Neuronal stem cell (in vitro differentiated cells): Measurements from ENCODE around the gene IFIT2.

Experiments
- DNase-seq: peaks from one replicate; pipeline ENCODE4 v3.0.0-alpha.2; 2013; ENCODE audit warnings: low spot score
- H2AFZ ChIP-seq: one replicate; pipeline ENCODE4 v1.6.1; 2013; ENCODE audit warnings: mild to moderate bottlenecking, low read length, inconsistent platforms
- H2AK5ac ChIP-seq: 2 replicates; pipeline ENCODE4 v1.6.1; 2013; ENCODE audit warnings: low read depth, mild to moderate bottlenecking, inconsistent platforms, low read length, moderate library complexity, mixed read lengths
- H2BK120ac ChIP-seq: 2 replicates; pipeline ENCODE4 v1.6.1; 2013; ENCODE audit warnings: low read depth, mild to moderate bottlenecking, inconsistent platforms, low read length, moderate library complexity, mixed read lengths
- H2BK12ac ChIP-seq: one replicate; pipeline ENCODE4 v1.6.1; 2013; ENCODE audit warnings: low read length, inconsistent platforms
- H2BK15ac ChIP-seq: 2 replicates; pipeline ENCODE4 v1.6.1; 2013; ENCODE audit warnings: mild to moderate bottlenecking, low read length, inconsistent platforms, mixed read lengths
- H2BK5ac ChIP-seq: one replicate; pipeline ENCODE4 v1.6.1; 2013; ENCODE audit warnings: inconsistent platforms, mild to moderate bottlenecking, low read length, moderate library complexity
- H3K14ac ChIP-seq: one replicate; pipeline ENCODE4 v1.6.1; 2013; ENCODE audit warnings: low read length, inconsistent platforms
- H3K18ac ChIP-seq: 2 replicates; pipeline ENCODE4 v1.6.1; 2013; ENCODE audit warnings: low read length, inconsistent platforms
- H3K23ac ChIP-seq: 2 replicates; pipeline ENCODE4 v1.6.1; 2013; ENCODE audit warnings: low read depth, mild to moderate bottlenecking, mixed read lengths, low read length, inconsistent platforms; ENCODE audit not compliant: poor library complexity
- H3K27ac ChIP-seq: replicated peaks from 3 replicates; pipeline ENCODE4 v1.5.1; 2013; ENCODE audit warnings: low read length, inconsistent platforms
- H3K27me3 ChIP-seq, 3 experiments: 2 replicates each; pipeline ENCODE4 v1.6.1; 2013; ENCODE audit warnings: low read length in 3 of 3, mild to moderate bottlenecking in 2 of 3, inconsistent platforms in 1 of 3, low read depth in 1 of 3, mixed read lengths in 1 of 3, moderate library complexity in 1 of 3; ENCODE audit not compliant: control insufficient read depth in 3 of 3, insufficient read depth in 3 of 3
- H3K36me3 ChIP-seq, 2 donors: replicated peaks in 1 of 2; 2 replicates each; pipeline ENCODE4 v1.6.1; 2013; ENCODE audit warnings: low read length in 2 of 2; ENCODE audit not compliant: control insufficient read depth in 2 of 2, insufficient read depth in 2 of 2
- H3K4ac ChIP-seq: 2 replicates; pipeline ENCODE4 v1.6.1; 2013; ENCODE audit warnings: inconsistent platforms, mild to moderate bottlenecking, low read length, moderate library complexity
- H3K4me1 ChIP-seq, 2 donors: 1 replicate in 1 of 2; 2 replicates in 1 of 2; pipeline ENCODE4 v1.6.1; 2013; ENCODE audit warnings: low read length in 2 of 2, low read depth in 1 of 2; ENCODE audit not compliant: control insufficient read depth in 2 of 2, insufficient read depth in 1 of 2
- H3K4me2 ChIP-seq: one replicate; pipeline ENCODE4 v1.6.1; 2013; ENCODE audit warnings: mild to moderate bottlenecking, low read length, inconsistent platforms; ENCODE audit not compliant: insufficient read depth, poor library complexity, severe bottlenecking
- H3K4me3 ChIP-seq, 2 donors: 2 replicates each; pipeline ENCODE4 v1.5.1; 2013; ENCODE audit warnings: low read length in 2 of 2, mild to moderate bottlenecking in 2 of 2, inconsistent platforms in 1 of 2, moderate library complexity in 1 of 2
- H3K79me1 ChIP-seq: one replicate; pipeline ENCODE4 v1.6.1; 2013; ENCODE audit warnings: low read depth, mild to moderate bottlenecking, inconsistent platforms, low read length, moderate library complexity
- H3K9ac ChIP-seq: one replicate; pipeline ENCODE4 v1.6.1; 2013; ENCODE audit warnings: mild to moderate bottlenecking, low read depth, low read length, inconsistent platforms; ENCODE audit not compliant: poor library complexity
- H3K9me3 ChIP-seq, 2 donors: replicated peaks in 1 of 2; 2 replicates each; pipeline versions ENCODE3 to v1.6.1; 2013; ENCODE audit warnings: low read length in 2 of 2, mild to moderate bottlenecking in 2 of 2, inconsistent platforms in 1 of 2, low read depth in 1 of 2, mixed read lengths in 1 of 2, moderate library complexity in 1 of 2; ENCODE audit not compliant: control insufficient read depth in 2 of 2, insufficient read depth in 1 of 2
- H4K8ac ChIP-seq: one replicate; pipeline ENCODE4 v1.6.1; 2013; ENCODE audit warnings: low read depth, mild to moderate bottlenecking, inconsistent platforms, low read length, moderate library complexity
- H4K91ac ChIP-seq: one replicate; pipeline ENCODE4 v1.6.1; 2013; ENCODE audit warnings: low read length, low read depth, mild to moderate bottlenecking, inconsistent platforms; ENCODE audit not compliant: poor library complexity
- WGBS, 2 donors: extraction: QIAGEN DNeasy Blood & Tissue Kit; methylation state at CpG; one replicate each; pipeline ENCODE4 v1.1.7; 2013; ENCODE audit warnings: missing lambda C conversion rate in 2 of 2, mixed read lengths in 1 of 2; ENCODE audit not compliant: insufficient read length in 2 of 2, insufficient replicate concordance in 1 of 2; ENCODE audit errors: extremely low coverage in 2 of 2; 5-methylcytosine and 5-hydroxymethylcytosine counted together

IFIT2 gene

GRCh38 chr10:89256340-89256739 is 45.5 kb upstream of the IFIT2 start:
- Histone ChIP-seq H3K18ac (no peak overlapping the region), H3K23ac (no peak overlapping the region), H4K91ac (no peak overlapping the region)

GRCh38 chr10:89256962-89257361 is 44.9 kb upstream of the IFIT2 start:
- H3K9me3 ChIP-seq: peaks cover 4 to 7% of the 10 kb centered on the region in 2 donors
- H3K4me2 ChIP-seq: no peak overlapping the region
- H2AFZ ChIP-seq: no peak overlapping the region
- no peak overlapping the region for H4K8ac ChIP-seq
- H2BK5ac ChIP-seq: no peak overlapping the region
- H3K23ac ChIP-seq: no peak overlapping the region
- H3K4me3 ChIP-seq: no peak overlapping the region
- H3K36me3 ChIP-seq: no peaks in the 10 kb centered on the region
- H3K4me1 ChIP-seq: peaks cover 3 to 5% of the 10 kb centered on the region in 2 donors
- no peak overlapping the region for H2BK12ac ChIP-seq
- H3K9ac ChIP-seq: no peak overlapping the region
- H3K27ac ChIP-seq: no peak overlapping the region
- H3K79me1 ChIP-seq: no peaks in the 10 kb centered on the region
- H2BK15ac ChIP-seq: no peak overlapping the region
- DNase-seq: no peak
- H3K27me3 ChIP-seq: no peaks in the 10 kb centered on the region
- no peak overlapping the region for H3K4ac ChIP-seq
- no peak overlapping the region for H2AK5ac ChIP-seq
- no peak overlapping the region for H3K18ac ChIP-seq
- no peak overlapping the region for H4K91ac ChIP-seq
- no peak overlapping the region for H3K14ac ChIP-seq
- no CpG with 5 or more reads among the region's 1 CpG for WGBS, 2 donors
- no peak overlapping the region for H2BK120ac ChIP-seq

More at GRCh38 chr10:89256340-89256739, 45.5 kb upstream of the IFIT2 start:
- Histone ChIP-seq H3K36me3 (no peaks in the 10 kb centered on the region), H2BK12ac (no peak overlapping the region), H3K27me3 (no peaks in the 10 kb centered on the region), H2AFZ (no peak overlapping the region), H3K14ac (no peak overlapping the region), H3K4me1 (peaks cover 2 to 3% of the 10 kb centered on the region in 2 donors), H3K9ac (no peak overlapping the region), H2AK5ac (no peak overlapping the region), H2BK5ac (no peak overlapping the region), H2BK15ac (no peak overlapping the region), H3K9me3 (peaks cover 4 to 7% of the 10 kb centered on the region in 2 donors), H3K79me1 (no peaks in the 10 kb centered on the region), H3K4me2 (no peak overlapping the region), H3K27ac (no peak overlapping the region), H3K4ac (no peak overlapping the region), H3K4me3 (no peak overlapping the region), H4K8ac (no peak overlapping the region), H2BK120ac (no peak overlapping the region)
- no CpG with 5 or more reads among the region's 3 CpGs for WGBS, 2 donors
- DNase-seq: no peak

GRCh38 chr10:89257581-89257980 is 44.3 kb upstream of the IFIT2 start:
- H2BK120ac ChIP-seq: no peak overlapping the region
- no peak for DNase-seq
- peaks cover 3 to 8% of the 10 kb centered on the region in 2 donors for H3K4me1 ChIP-seq
- no peak overlapping the region for H3K9ac ChIP-seq
- no CpG with 5 or more reads among the region's 2 CpGs for WGBS, 2 donors
- H2BK15ac ChIP-seq: no peak overlapping the region
- no peak overlapping the region for H3K14ac ChIP-seq
- H3K9me3 ChIP-seq: peaks cover 4 to 7% of the 10 kb centered on the region in 2 donors
- H3K27ac ChIP-seq: no peak overlapping the region
- no peaks in the 10 kb centered on the region for H3K79me1 ChIP-seq
- no peak overlapping the region for H2BK12ac ChIP-seq
- H4K91ac ChIP-seq: no peak overlapping the region
- H3K4me3 ChIP-seq: no peak overlapping the region
- no peak overlapping the region for H3K23ac ChIP-seq
- no peak overlapping the region for H3K4ac ChIP-seq
- H3K27me3 ChIP-seq: no peaks in the 10 kb centered on the region
- H2AK5ac ChIP-seq: no peak overlapping the region
- H3K18ac ChIP-seq: no peak overlapping the region
- no peak overlapping the region for H3K4me2 ChIP-seq
- H2AFZ ChIP-seq: no peak overlapping the region
- H2BK5ac ChIP-seq: no peak overlapping the region
- no peaks in the 10 kb centered on the region for H3K36me3 ChIP-seq
- H4K8ac ChIP-seq: no peak overlapping the region

GRCh38 chr10:89258881-89259280 is 43.0 kb upstream of the IFIT2 start:
- H3K4me2 ChIP-seq: no peak overlapping the region
- no CpG with 5 or more reads among the region's 1 CpG for WGBS, 2 donors
- no peak for DNase-seq
- H2BK5ac ChIP-seq: no peak overlapping the region
- H3K27me3 ChIP-seq: no peaks in the 10 kb centered on the region
- H2AK5ac ChIP-seq: no peak overlapping the region
- peaks cover 3 to 8% of the 10 kb centered on the region in 2 donors for H3K4me1 ChIP-seq
- no peak overlapping the region for H3K9ac ChIP-seq
- H3K9me3 ChIP-seq: peaks cover 5 to 7% of the 10 kb centered on the region in 2 donors
- H2BK12ac ChIP-seq: no peak overlapping the region
- H2BK120ac ChIP-seq: no peak overlapping the region
- no peak overlapping the region for H3K14ac ChIP-seq
- no peak overlapping the region for H3K4me3 ChIP-seq
- no peak overlapping the region for H3K27ac ChIP-seq
- H3K36me3 ChIP-seq: no peaks in the 10 kb centered on the region
- H2BK15ac ChIP-seq: no peak overlapping the region
- no peak overlapping the region for H4K91ac ChIP-seq
- H3K79me1 ChIP-seq: peaks cover 1% of the 10 kb centered on the region
- no peak overlapping the region for H3K18ac ChIP-seq
- no peak overlapping the region for H4K8ac ChIP-seq
- no peak overlapping the region for H2AFZ ChIP-seq
- H3K23ac ChIP-seq: no peak overlapping the region
- H3K4ac ChIP-seq: no peak overlapping the region
